GM12878 (cell line): ENCODE results near the gene ANKRD13D. TPM values are rescaled to one million over a fixed set of nuclear protein-coding genes. Genes with fewer than 3 reads are reported as not detected.
A peak's percentile ranks its signal among the peaks of the same experiment; 100 is the strongest.

Experiments
- ATAC-seq: fragments of 200-7000 bp; cut with Tn5 transposase; 3 replicates; pipeline ENCODE4 v1.9.1; 2020; ENCODE audit warnings: mild to moderate bottlenecking, moderate library complexity
- BruUV-seq: library from RNA; stranded (reverse); fragments of 400-500 nt; replicated peaks from 2 replicates; lab custom pipeline; 2021; lab: Mats Ljungman, UMichigan
- CTCF ChIA-PET: fragments of 300-600 bp; sonication (Branson Sonifier 250); formaldehyde crosslinking; extraction: SDS; loops from one replicate; lab custom pipeline; 2021; ENCODE audit warnings: inconsistent platforms; lab: Yijun Ruan, JAX
- POLR2A ChIA-PET: fragments of 350-600 bp; formaldehyde crosslinking; extraction: SDS; loops from one replicate; lab custom pipeline; 2021; ENCODE audit warnings: inconsistent platforms; lab: Charles Lee
- RAD21 ChIA-PET: fragments of 300-600 bp; sonication (Branson Sonifier 250); formaldehyde crosslinking; loops from one replicate; lab custom pipeline; 2023; ENCODE audit warnings: antibody characterized with exemption; ENCODE audit not compliant: unreplicated experiment; lab: Charles Lee
- SMC1A ChIA-PET: fragments of 300-600 bp; sonication (Branson Sonifier 250); formaldehyde crosslinking; loops from one replicate; lab custom pipeline; 2023; ENCODE audit not compliant: unreplicated experiment, uncharacterized antibody; lab: Charles Lee
- DNase-seq: peaks from one replicate; pipeline ENCODE4 v3.0.0-alpha.2; 2011; ENCODE audit warnings: low read depth, low spot score
- FAIRE-seq: peaks from 3 replicates; lab custom pipeline; 2011; peaks lifted over from hg19 to GRCh38; lab: Jason Lieb, UNC
- H2AFZ ChIP-seq: 2 replicates; pipeline ENCODE4 v1.6.0; 2011; ENCODE audit warnings: low read depth, low read length, control low read depth; ENCODE audit not compliant: control insufficient read depth
- H3K27ac ChIP-seq: 2 replicates; pipeline ENCODE4 v1.5.1; 2011; ENCODE audit warnings: control low read depth; ENCODE audit not compliant: control insufficient read depth, insufficient read depth
- H3K27me3 ChIP-seq, 2 experiments: replicated peaks in 1 of 2; 2 replicates each; pipeline versions ENCODE4 v1.6.0 to v1.6.1; 2011; ENCODE audit warnings: low read length in 1 of 2; ENCODE audit not compliant: control insufficient read depth in 2 of 2, insufficient read depth in 2 of 2
- H3K36me3 ChIP-seq, 2 experiments: 2 replicates each; pipeline ENCODE4 v1.5.1; 2011; ENCODE audit warnings: low read length in 1 of 2; ENCODE audit not compliant: control insufficient read depth in 2 of 2, insufficient read depth in 2 of 2
- H3K4me1 ChIP-seq: 2 replicates; pipeline ENCODE4 v1.6.1; 2011; ENCODE audit warnings: mild to moderate bottlenecking, low read length, moderate library complexity, mixed read lengths; ENCODE audit not compliant: control insufficient read depth, insufficient read depth
- H3K4me2 ChIP-seq: 2 replicates; pipeline ENCODE4 v1.6.0; 2011; ENCODE audit warnings: control low read depth; ENCODE audit not compliant: control insufficient read depth, insufficient read depth
- H3K4me3 ChIP-seq: fragments of 200-600 bp; sonication (generic); 2 replicates; pipeline ENCODE4 v1.5.1; 2016
- H3K79me2 ChIP-seq: 2 replicates; pipeline ENCODE4 v1.6.0; 2011; ENCODE audit warnings: low read length; ENCODE audit not compliant: control insufficient read depth, insufficient read depth
- H3K9ac ChIP-seq: 2 replicates; pipeline ENCODE4 v1.8.0; 2011; ENCODE audit warnings: low read length, control low read depth, mixed read lengths; ENCODE audit not compliant: control insufficient read depth, insufficient read depth
- H3K9me3 ChIP-seq: replicated peaks from 3 replicates; pipeline ENCODE4 v1.5.1; 2011; ENCODE audit warnings: mild to moderate bottlenecking, low read length; ENCODE audit not compliant: control insufficient read depth, insufficient read depth
- H4K20me1 ChIP-seq: 2 replicates; pipeline ENCODE4 v1.6.0; 2011; ENCODE audit not compliant: control insufficient read depth, insufficient read depth
- CBFB ChIP-seq: IDR thresholded peaks from 2 replicates; pipeline ENCODE4 v1.6.1; 2016; ENCODE audit warnings: antibody characterized with exemption, low read depth
- CHD1 ChIP-seq: IDR thresholded peaks from 2 replicates; pipeline ENCODE4 v1.6.1; 2012; ENCODE audit warnings: low read depth, low read length, improper control_type of control experiment
- EED ChIP-seq: sonication (generic); IDR thresholded peaks from 2 replicates; pipeline ENCODE4 v1.6.1; 2016; ENCODE audit warnings: antibody characterized with exemption, low read depth
- ELK1 ChIP-seq: IDR thresholded peaks from 2 replicates; pipeline ENCODE4 v1.6.1; 2012; ENCODE audit warnings: low read depth, low read length, improper control_type of control experiment
- ESRRA ChIP-seq: IDR thresholded peaks from 2 replicates; pipeline ENCODE4 v1.6.1; 2012; ENCODE audit warnings: mild to moderate bottlenecking, low read length, improper control_type of control experiment
- EZH2 ChIP-seq: IDR thresholded peaks from 2 replicates; pipeline ENCODE4 v1.6.1; 2012; ENCODE audit warnings: low read depth, mild to moderate bottlenecking, control low read depth, inconsistent platforms, low read length, borderline replicate concordance; ENCODE audit not compliant: control insufficient read depth
- HDAC2 ChIP-seq: fragments of 200-600 bp; sonication (generic); IDR thresholded peaks from 2 replicates; pipeline ENCODE4 v1.6.1; 2017
- HSF1 ChIP-seq: fragments of 150-350 bp; IDR thresholded peaks from 2 replicates; pipeline ENCODE4 v1.6.1; 2014; ENCODE audit warnings: mild to moderate bottlenecking, low read depth, low read length
- KLF5 ChIP-seq: fragments of 450-650 bp; IDR thresholded peaks from 2 replicates; pipeline ENCODE4 v1.6.1; 2014; ENCODE audit warnings: mild to moderate bottlenecking; ENCODE audit not compliant: partially characterized antibody
- MEF2A ChIP-seq: IDR thresholded peaks from 2 replicates; pipeline ENCODE4 v1.6.1; 2011; ENCODE audit warnings: low read depth, mild to moderate bottlenecking, low read length, moderate library complexity; ENCODE audit not compliant: insufficient read depth
- MTA2 ChIP-seq: fragments of 450-650 bp; IDR thresholded peaks from 2 replicates; pipeline ENCODE4 v1.6.1; 2016; ENCODE audit warnings: low read depth, mild to moderate bottlenecking, moderate library complexity
- NBN ChIP-seq: fragments of 450-650 bp; IDR thresholded peaks from 2 replicates; pipeline ENCODE4 v1.6.1; 2016
- NFIC ChIP-seq: IDR thresholded peaks from 2 replicates; pipeline ENCODE4 v1.6.1; 2012; ENCODE audit warnings: low read depth, mild to moderate bottlenecking, inconsistent platforms, low read length, moderate library complexity
- NR2C1 ChIP-seq: fragments of 450-650 bp; IDR thresholded peaks from 2 replicates; pipeline ENCODE4 v1.6.1; 2017; ENCODE audit warnings: antibody characterized with exemption, mild to moderate bottlenecking, moderate library complexity
- POLR2A ChIP-seq: IDR thresholded peaks from 2 replicates; pipeline ENCODE4 v1.6.1; 2011; ENCODE audit warnings: low read depth, mild to moderate bottlenecking, low read length
- POLR2AphosphoS5 ChIP-seq: IDR thresholded peaks from 2 replicates; pipeline ENCODE4 v1.6.1; 2011; ENCODE audit warnings: mild to moderate bottlenecking, low read length, inconsistent platforms
- RCOR1 ChIP-seq: conservative IDR thresholded peaks from 2 replicates; pipeline ENCODE4 v1.6.1; 2012; ENCODE audit warnings: low read depth, low read length, improper control_type of control experiment
- SP1 ChIP-seq: IDR thresholded peaks from one replicate; pipeline ENCODE4 v1.6.1; 2011; ENCODE audit warnings: low read depth, low read length
- SPI1 ChIP-seq: IDR thresholded peaks from 2 replicates; pipeline ENCODE4 v1.6.1; 2011; ENCODE audit warnings: low read depth, mild to moderate bottlenecking, low read length, moderate library complexity, borderline replicate concordance; ENCODE audit not compliant: insufficient read depth
- TAF1 ChIP-seq: IDR thresholded peaks from 2 replicates; pipeline ENCODE4 v1.6.1; 2011; ENCODE audit warnings: mild to moderate bottlenecking, low read depth, low read length, borderline replicate concordance
- TARDBP ChIP-seq: IDR thresholded peaks from 2 replicates; pipeline ENCODE4 v1.6.1; 2016; ENCODE audit warnings: borderline replicate concordance
- TBL1XR1 ChIP-seq: IDR thresholded peaks from 2 replicates; pipeline ENCODE4 v1.6.1; 2012; ENCODE audit warnings: low read depth, low read length, improper control_type of control experiment
- YY1 ChIP-seq: IDR thresholded peaks from 2 replicates; pipeline ENCODE4 v1.6.1; 2011; ENCODE audit warnings: low read depth, mild to moderate bottlenecking, low read length
- WGBS: methylation state at CpG from one replicate; pipeline ENCODE4 v1.1.6; 2016; ENCODE audit warnings: low lambda C conversion rate; ENCODE audit not compliant: insufficient replicate concordance, insufficient coverage; ENCODE audit errors: missing lambda C conversion rate; 5-methylcytosine and 5-hydroxymethylcytosine counted together
- in situ Hi-C: fragments of 300-500 bp; cut with MboI; formaldehyde crosslinking; loops from 9 replicates; pipeline ENCODE4 v1.14.3; 2018; ENCODE audit warnings: mixed read lengths
- intact Hi-C: fragments of 100-400 bp; cut with micrococcal nuclease; formaldehyde crosslinking; loops from one replicate; pipeline ENCODE4 v1.14.2; 2022; ENCODE audit not compliant: unreplicated experiment
- polyA plus RNA-seq, 11 experiments: library from polyadenylated mRNA; depleted of rRNA in 4 of 11; unstranded in 6 of 11; stranded (reverse) in 5 of 11; fragments of >200 nt; fragmentation: Nextera tagmentation in 4 of 11; fragmentation: Illumina TruSeq in 1 of 11; extraction: Ambion mirVana in 4 of 11; extraction: Trizol in 1 of 11; gene quantifications; 1 replicate in 1 of 11; 2 replicates in 10 of 11; pipeline versions ENCODE4 v1.2.1 to v1.2.3, GENCODE V29; 2011 to 2016; ENCODE audit warnings: inconsistent platforms in 2 of 11, missing spikeins in 2 of 11, low read depth in 1 of 11
- total RNA-seq, 4 experiments: library from RNA; depleted of rRNA in 3 of 4; stranded (reverse); fragments of >200 nt in 3 of 4; fragmentation: Illumina TruSeq in 1 of 4; extraction: Trizol in 1 of 4; gene quantifications; 2 replicates each; pipeline versions ENCODE4 v1.2.1 to v1.2.3, GENCODE V29; 2013 to 2021

ANKRD13D gene
- total and polyA plus RNA-seq, 10 of the 15 experiments (the other 5 are each of a cell fraction or from before 2014, with no cell fraction given), result 2.0 to 56.2 (median 21.4) TPM

- Histone ChIP-seq H3K4me3 (peak overlapping the region; percentile 97), H3K27me3 (no peaks in the 10 kb centered on the region), H4K20me1 (no peaks in the 10 kb centered on the region), H3K9ac (peak overlapping the region; percentile 96), H3K4me2 (peak overlapping the region; percentile 94), H3K27ac (peak overlapping the region; percentile 99), H3K9me3 (no peaks in the 10 kb centered on the region), H3K36me3 (peaks cover 16 to 36% of the 10 kb centered on the region in 2 experiments; a peak in 3 of 4 replicates), H3K4me1 (peaks cover 26% of the 10 kb centered on the region), H3K79me2 (peaks cover 19% of the 10 kb centered on the region), H2AFZ (peak overlapping the region; percentile 68)
- BruUV-seq, result no TSS peak
- in situ Hi-C loops (no loop called here), intact Hi-C loops (loop anchor here (1.0 kb wide), 3 partner anchors 11 to 29 kb away; no protein-coding TSS in a partner anchor)
- POLR2A ChIA-PET, result interaction anchor here (0.6 to 3.3 kb wide), 14 partner anchors 11 to 170 kb away, joined by 3 to 46 read pairs (median 5); partner anchors contain the start of genes GRK2 and KDM2A
- WGBS, result 1% methylated on average over 33 of the region's 87 CpGs
- SMC1A ChIA-PET, result interaction anchor here (0.7 to 3.6 kb wide), 8 partner anchors 10 to 93 kb away, joined by 3 to 35 read pairs (median 5); partner anchors contain the start of gene POLD4
- CTCF ChIA-PET, result interaction anchor here (0.7 to 3.1 kb wide), 11 partner anchors 11 to 94 kb away, joined by 3 to 18 read pairs (median 7); partner anchors contain the start of genes GRK2 and SSH3
- peak; percentile 99 for FAIRE-seq
- RAD21 ChIA-PET, result interaction anchor here (0.7 to 4.0 kb wide), 11 partner anchors 11 to 113 kb away, joined by 3 to 28 read pairs (median 6); partner anchors contain the start of genes GRK2 and PPP1CA
- peak; percentile 61 for DNase-seq
- peak; percentile 88 for ATAC-seq
- TF ChIP-seq SPI1 (peak; percentile 39), YY1 (peak; percentile 68), HSF1 (no peak), HDAC2 (no peak), POLR2A (peak; percentile 93), MEF2A (peak; percentile 47; the same call in 1 of the 2 replicates), CBFB (peak; percentile 92), TAF1 (peak; percentile 56; the same call in 1 of the 2 replicates), NFIC (peak; percentile 35; the same call in 1 of the 2 replicates), RCOR1 (peak; percentile 61; the same call in 1 of the 2 replicates), NR2C1 (peak; percentile 42; the same call in 1 of the 2 replicates), POLR2AphosphoS5 (peak; percentile 98), NBN (peak; percentile 86; the same call in 1 of the 2 replicates), KLF5 (peak; percentile 85), TARDBP (peak; percentile 21; the same call in 1 of the 2 replicates), ELK1 (peak; percentile 86), TBL1XR1 (no peak), SP1 (peak; percentile 76), EED (peak; percentile 65; the same call in 1 of the 2 replicates), EZH2 (no peak), ESRRA (0 out of 2 replicates have a peak, but pooled peaks have one; percentile 44), CHD1 (no peak), MTA2 (no peak)
Observed at GRCh38 chr11:67288452-67289225, 464 bp upstream of the ANKRD13D start.
